T-helper 2 cell treated with Interferon-gamma antibody and Interleukin-4, amounts not matched to agents 5 μg/mL and 100 μg/mL, for 36 hours (primary cell): ENCODE measurements around the gene ANTXR2.

Experiments used
- DNase-seq: peaks from one replicate; pipeline ENCODE4 v3.0.0; 2021; ENCODE audit warnings: low spot score
- H3K27ac Mint-ChIP-seq: one replicate; pipeline ENCODE4 v1.8.0; 2021; ENCODE audit warnings: mild to moderate bottlenecking, mixed read lengths
- H3K27me3 Mint-ChIP-seq: one replicate; pipeline ENCODE4 v1.8.0; 2021; ENCODE audit warnings: low read depth, mixed read lengths
- H3K36me3 Mint-ChIP-seq: one replicate; pipeline ENCODE4 v1.8.0; 2021; ENCODE audit warnings: low read depth, mixed read lengths
- H3K4me1 Mint-ChIP-seq: one replicate; pipeline ENCODE4 v1.8.0; 2021; ENCODE audit warnings: low read depth, mixed read lengths
- H3K4me3 Mint-ChIP-seq: one replicate; pipeline ENCODE4 v1.8.0; 2022; ENCODE audit warnings: mild to moderate bottlenecking, moderate library complexity, mixed read lengths
- H3K9me3 Mint-ChIP-seq: one replicate; pipeline ENCODE4 v1.8.0; 2021; ENCODE audit warnings: mixed read lengths

ANTXR2 gene

GRCh38 chr4:80101071-80101791, 28.2 kb upstream of the ANTXR2 start:
- H3K4me1 Mint-ChIP-seq, result no peaks in the 10 kb centered on the region
- H3K4me3 Mint-ChIP-seq, result no peak overlapping the region
- H3K27me3 Mint-ChIP-seq, result peaks cover 37% of the 10 kb centered on the region
- no peaks in the 10 kb centered on the region for H3K36me3 Mint-ChIP-seq
- no peak overlapping the region for H3K27ac Mint-ChIP-seq
- H3K9me3 Mint-ChIP-seq, result peaks cover 7% of the 10 kb centered on the region
- no peak for DNase-seq

GRCh38 chr4:80099671-80100070, 26.6 kb upstream of the ANTXR2 start:
- no peak overlapping the region for H3K27ac Mint-ChIP-seq
- no peaks in the 10 kb centered on the region for H3K36me3 Mint-ChIP-seq
- no peaks in the 10 kb centered on the region for H3K4me1 Mint-ChIP-seq
- H3K4me3 Mint-ChIP-seq, result no peak overlapping the region
- no peaks in the 10 kb centered on the region for H3K9me3 Mint-ChIP-seq
- no peak for DNase-seq
- peaks cover 42% of the 10 kb centered on the region for H3K27me3 Mint-ChIP-seq

- Mint-ChIP-seq H3K4me1 (no peaks in the 10 kb centered on the region), H3K27ac (no peak overlapping the region), H3K27me3 (peaks cover 47% of the 10 kb centered on the region), H3K4me3 (no peak overlapping the region), H3K36me3 (no peaks in the 10 kb centered on the region), H3K9me3 (no peaks in the 10 kb centered on the region)
- DNase-seq, result no peak
Observed at GRCh38 chr4:80098635-80099034, 25.6 kb upstream of the ANTXR2 start.

- Mint-ChIP-seq H3K36me3 (no peaks in the 10 kb centered on the region), H3K9me3 (no peaks in the 10 kb centered on the region), H3K27ac (no peak overlapping the region), H3K4me3 (no peak overlapping the region), H3K27me3 (peaks cover 51% of the 10 kb centered on the region), H3K4me1 (peaks cover 2% of the 10 kb centered on the region)
- DNase-seq, result no peak
Observed at GRCh38 chr4:80097400-80098177, 24.6 kb upstream of the ANTXR2 start.

- Mint-ChIP-seq H3K4me3 (no peak overlapping the region), H3K27ac (no peak overlapping the region), H3K36me3 (no peaks in the 10 kb centered on the region), H3K9me3 (no peaks in the 10 kb centered on the region), H3K4me1 (peaks cover 10% of the 10 kb centered on the region), H3K27me3 (peaks cover 50% of the 10 kb centered on the region)
- DNase-seq, result no peak
Observed at GRCh38 chr4:80096175-80096850, 23.3 kb upstream of the ANTXR2 start.

- Mint-ChIP-seq H3K4me3 (no peak overlapping the region), H3K36me3 (no peaks in the 10 kb centered on the region), H3K27me3 (peaks cover 54% of the 10 kb centered on the region)
Observed at GRCh38 chr4:80094191-80094590, 21.2 kb upstream of the ANTXR2 start.

GRCh38 chr4:80093563-80093962, 20.5 kb upstream of the ANTXR2 start:
- Mint-ChIP-seq H3K36me3 (no peaks in the 10 kb centered on the region), H3K4me1 (peaks cover 10% of the 10 kb centered on the region), H3K27me3 (peaks cover 50% of the 10 kb centered on the region), H3K4me3 (no peak overlapping the region), H3K27ac (no peak overlapping the region), H3K9me3 (no peaks in the 10 kb centered on the region)
- DNase-seq, result no peak

More at GRCh38 chr4:80094191-80094590, 21.2 kb upstream of the ANTXR2 start:
- Mint-ChIP-seq H3K9me3 (no peaks in the 10 kb centered on the region), H3K27ac (no peak overlapping the region), H3K4me1 (peaks cover 10% of the 10 kb centered on the region)
- DNase-seq, result no peak

GRCh38 chr4:80092847-80093246, 19.8 kb upstream of the ANTXR2 start:
- no peak overlapping the region for H3K4me3 Mint-ChIP-seq
- no peak for DNase-seq
- no peak overlapping the region for H3K27ac Mint-ChIP-seq
- H3K36me3 Mint-ChIP-seq, result no peaks in the 10 kb centered on the region
- H3K9me3 Mint-ChIP-seq, result no peaks in the 10 kb centered on the region
- peaks cover 48% of the 10 kb centered on the region for H3K27me3 Mint-ChIP-seq
- H3K4me1 Mint-ChIP-seq, result peaks cover 10% of the 10 kb centered on the region

GRCh38 chr4:80092088-80092487, 19.1 kb upstream of the ANTXR2 start:
- peaks cover 49% of the 10 kb centered on the region for H3K27me3 Mint-ChIP-seq
- H3K4me3 Mint-ChIP-seq, result no peak overlapping the region
- H3K36me3 Mint-ChIP-seq, result no peaks in the 10 kb centered on the region
- H3K27ac Mint-ChIP-seq, result no peak overlapping the region
- peaks cover 10% of the 10 kb centered on the region for H3K4me1 Mint-ChIP-seq
- no peaks in the 10 kb centered on the region for H3K9me3 Mint-ChIP-seq
- DNase-seq, result no peak

- peaks cover 48% of the 10 kb centered on the region for H3K27me3 Mint-ChIP-seq
- no peak for DNase-seq
- H3K9me3 Mint-ChIP-seq, result no peaks in the 10 kb centered on the region
- peaks cover 10% of the 10 kb centered on the region for H3K4me1 Mint-ChIP-seq
- no peak overlapping the region for H3K4me3 Mint-ChIP-seq
- no peaks in the 10 kb centered on the region for H3K36me3 Mint-ChIP-seq
- H3K27ac Mint-ChIP-seq, result no peak overlapping the region
Observed at GRCh38 chr4:80091688-80092087, 18.7 kb upstream of the ANTXR2 start.

- Mint-ChIP-seq H3K4me1 (peaks cover 10% of the 10 kb centered on the region), H3K36me3 (no peaks in the 10 kb centered on the region), H3K9me3 (no peaks in the 10 kb centered on the region), H3K27me3 (peaks cover 47% of the 10 kb centered on the region), H3K4me3 (no peak overlapping the region), H3K27ac (no peak overlapping the region)
- DNase-seq, result no peak
Observed at GRCh38 chr4:80091184-80091583, 18.2 kb upstream of the ANTXR2 start.

- no peak overlapping the region for H3K4me3 Mint-ChIP-seq
- H3K27me3 Mint-ChIP-seq, result peaks cover 45% of the 10 kb centered on the region
- no peaks in the 10 kb centered on the region for H3K36me3 Mint-ChIP-seq
- DNase-seq, result no peak
- H3K9me3 Mint-ChIP-seq, result no peaks in the 10 kb centered on the region
- no peak overlapping the region for H3K27ac Mint-ChIP-seq
- H3K4me1 Mint-ChIP-seq, result peaks cover 10% of the 10 kb centered on the region
Observed at GRCh38 chr4:80090090-80090489, 17.1 kb upstream of the ANTXR2 start.

GRCh38 chr4:80088471-80088870, 15.4 kb upstream of the ANTXR2 start:
- no peak for DNase-seq
- Mint-ChIP-seq H3K36me3 (no peaks in the 10 kb centered on the region), H3K4me1 (peaks cover 10% of the 10 kb centered on the region), H3K27ac (no peak overlapping the region), H3K4me3 (no peak overlapping the region), H3K9me3 (no peaks in the 10 kb centered on the region), H3K27me3 (peaks cover 42% of the 10 kb centered on the region)

GRCh38 chr4:80086296-80086695, 13.3 kb upstream of the ANTXR2 start:
- no peak for DNase-seq
- no peaks in the 10 kb centered on the region for H3K9me3 Mint-ChIP-seq
- no peaks in the 10 kb centered on the region for H3K36me3 Mint-ChIP-seq
- peaks cover 2% of the 10 kb centered on the region for H3K4me1 Mint-ChIP-seq
- no peak overlapping the region for H3K4me3 Mint-ChIP-seq
- peaks cover 48% of the 10 kb centered on the region for H3K27me3 Mint-ChIP-seq
- H3K27ac Mint-ChIP-seq, result no peak overlapping the region
